ENCODE data around the gene FGD6.
"Not testable (repeated sequence)": the region's sequence is repeated elsewhere in the genome, so short reads cannot be mapped to it uniquely, and the experiment has no call there.

Gene FGD6

DNA sequence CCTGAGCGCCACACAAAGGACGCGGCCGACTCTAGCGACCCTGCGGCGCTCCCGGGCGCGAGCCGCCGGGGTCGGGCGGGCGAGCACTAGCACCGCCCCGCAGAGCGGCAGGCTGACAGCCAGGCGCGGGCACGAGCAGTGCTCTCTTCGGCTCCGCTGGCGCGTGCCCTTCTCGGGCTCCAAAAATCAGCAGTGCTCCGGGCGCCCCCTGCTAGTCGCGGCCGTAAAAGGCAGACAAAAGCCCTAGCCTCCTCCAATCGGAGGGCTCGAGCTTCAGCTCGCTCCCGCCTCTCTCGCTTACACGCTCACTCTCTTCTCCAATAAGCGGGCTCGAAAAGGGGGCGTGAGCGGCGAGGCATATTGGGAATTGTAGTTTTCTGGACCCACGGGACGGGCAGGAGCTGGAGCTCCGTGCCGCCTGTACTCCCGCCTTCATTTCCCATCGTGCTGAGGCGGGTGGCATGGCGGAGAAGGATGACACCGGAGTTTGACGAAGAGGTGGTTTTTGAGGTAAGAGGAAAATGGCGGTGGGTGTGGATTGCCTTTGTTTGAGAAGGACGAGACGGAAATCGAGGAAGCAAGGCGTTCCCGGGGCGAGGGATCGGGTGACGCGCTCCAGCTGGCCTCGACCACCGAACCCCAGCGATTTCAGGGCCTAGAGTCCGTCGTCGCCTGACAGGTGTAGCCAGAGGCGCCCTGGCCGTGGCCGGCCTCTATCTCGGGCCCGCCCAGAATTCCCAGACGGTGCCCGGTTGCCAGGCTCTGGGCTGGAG, at the start of gene FGD6, which contains the start of gene VEZT:
FGD6 (minus strand) TSS at position 91 of the 773 bp plus-strand sequence. CDS start 227 bp downstream, outside the sequence.
VEZT (plus strand) TSS at position 431 of the 773 bp plus-strand sequence; CDS start at position 475, 44 bp downstream.
- DNase-seq, result peak; percentile 87 to 96 (median 93)

DNA sequence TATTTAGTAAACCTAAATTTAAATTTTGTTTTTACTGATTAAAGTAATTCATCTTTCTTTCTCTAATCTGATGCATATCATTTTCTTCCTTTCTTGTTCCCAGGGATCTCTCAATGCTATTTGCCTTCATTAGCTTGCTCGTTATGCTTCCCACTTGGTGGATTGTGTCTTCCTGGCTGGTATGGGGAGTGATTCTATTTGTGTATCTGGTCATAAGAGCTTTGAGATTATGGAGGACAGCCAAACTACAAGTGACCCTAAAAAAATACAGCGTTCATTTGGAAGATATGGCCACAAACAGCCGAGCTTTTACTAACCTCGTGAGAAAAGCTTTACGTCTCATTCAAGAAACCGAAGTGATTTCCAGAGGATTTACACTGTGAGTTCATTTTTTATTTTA, 49.0 kb upstream of the FGD6 start:
- DNase-seq, result no peak

DNA sequence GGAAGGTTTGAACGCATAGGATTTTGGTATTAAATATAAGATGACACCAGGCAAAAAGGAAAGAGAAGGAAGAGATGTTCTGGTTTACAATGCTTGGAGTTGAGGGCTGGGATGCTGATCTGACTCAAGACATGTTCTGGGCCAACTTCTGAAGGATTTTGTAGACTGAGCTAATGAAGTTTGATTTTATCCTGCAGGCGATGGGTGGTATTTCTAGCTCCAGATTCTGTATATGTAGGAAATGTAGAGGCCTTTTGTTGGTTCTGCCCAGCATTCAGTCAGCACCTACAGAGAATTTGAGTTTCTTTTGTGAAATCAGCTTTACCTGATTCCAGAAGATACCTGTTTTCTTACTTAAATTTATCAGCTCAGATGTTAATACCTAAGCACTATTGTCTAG, 48.5 kb upstream of the FGD6 start:
- DNase-seq, result no peak

DNA sequence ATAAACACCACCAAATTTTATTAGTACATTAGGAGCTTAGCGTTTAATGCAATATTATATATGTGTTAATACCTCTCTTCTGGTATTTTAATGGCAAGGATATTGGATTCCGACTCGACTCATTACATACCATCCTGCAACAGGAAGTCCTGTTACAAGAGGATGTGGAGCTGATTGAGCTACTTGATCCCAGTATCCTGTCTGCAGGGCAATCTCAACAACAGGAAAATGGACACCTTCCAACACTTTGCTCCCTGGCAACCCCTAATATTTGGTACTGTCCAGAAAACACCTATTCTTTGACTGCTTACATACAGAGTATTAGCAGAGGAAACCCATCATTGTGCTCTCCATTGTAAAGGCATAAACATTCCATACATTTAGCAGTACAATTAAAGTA, 45.5 kb upstream of the FGD6 start:
- no peak for DNase-seq

DNA sequence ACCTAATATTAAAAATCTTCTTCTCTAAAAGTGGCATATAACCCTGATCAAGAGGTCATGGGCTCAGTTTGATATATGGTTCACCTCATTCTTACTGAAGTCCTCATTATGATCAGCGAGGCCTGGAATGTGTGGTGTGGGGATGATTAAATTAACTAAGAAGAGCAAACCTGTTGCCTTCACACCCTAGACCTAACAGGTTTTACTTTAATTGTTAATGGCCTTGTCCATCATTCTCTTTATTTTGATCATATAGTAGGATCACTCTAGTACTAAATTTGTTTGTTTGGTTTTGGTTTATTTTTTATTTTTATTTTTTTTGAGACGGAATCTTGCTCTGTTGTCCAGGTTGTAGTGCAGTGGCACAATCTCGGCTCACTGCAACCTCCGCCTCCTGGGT, 43.8 kb upstream of the FGD6 start:
- no peak for DNase-seq

DNA sequence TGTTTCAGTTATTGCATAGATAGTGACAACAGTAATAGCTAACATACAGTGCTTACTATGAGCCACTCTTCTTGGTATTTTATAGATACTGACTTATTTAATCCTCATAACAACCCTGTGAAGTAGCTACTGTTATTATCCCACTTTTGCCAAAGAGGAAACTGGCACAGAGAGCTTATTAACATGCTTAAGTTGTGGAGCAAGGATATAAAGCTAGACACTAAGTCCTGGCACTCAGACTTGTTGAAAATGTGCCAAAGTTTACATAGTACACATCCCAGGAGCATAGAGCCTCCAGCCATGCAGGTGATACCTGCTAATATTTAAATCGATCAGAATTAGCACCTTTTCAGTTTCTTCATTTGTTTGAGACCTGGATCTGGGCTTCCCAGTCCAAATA, 42.1 kb upstream of the FGD6 start:
- DNase-seq, result no peak

DNA sequence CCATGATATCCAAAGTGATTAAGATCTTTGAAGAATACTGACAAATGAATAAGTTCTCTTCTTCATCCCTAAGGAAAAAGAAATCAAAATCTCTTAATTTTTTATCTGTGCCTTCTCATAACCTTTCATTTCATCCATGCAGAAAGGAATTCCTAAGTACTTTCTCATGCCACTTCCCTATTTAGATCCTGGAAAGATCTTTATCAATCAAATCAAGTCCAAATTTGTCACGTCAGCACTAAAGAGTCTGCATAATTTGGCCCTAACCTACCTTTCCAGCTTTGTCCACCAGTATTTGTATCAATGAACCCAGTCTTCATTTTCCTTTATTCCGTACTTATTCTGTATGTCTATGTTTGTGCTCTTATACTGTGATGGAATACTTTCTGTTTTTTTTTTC, 41.5 kb upstream of the FGD6 start:
- DNase-seq, result no peak

DNA sequence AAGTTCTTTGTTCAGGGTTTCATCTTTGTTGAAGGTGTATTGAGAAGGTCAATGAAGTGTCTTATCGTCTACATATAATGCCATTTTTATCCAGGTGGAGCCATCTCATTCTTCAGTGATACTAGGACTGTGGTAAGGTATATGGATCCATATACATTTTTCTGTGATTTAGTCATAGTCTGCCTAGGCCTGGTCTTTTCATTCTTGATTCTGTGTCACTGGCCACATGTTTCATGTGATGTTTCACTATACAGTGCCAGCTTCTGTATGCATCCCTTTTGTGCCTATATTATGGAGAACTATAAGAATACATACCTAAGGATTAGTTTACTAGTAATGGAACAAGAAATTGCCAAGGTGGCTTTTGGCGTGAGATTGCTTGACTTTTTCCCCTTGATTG, 40.9 kb upstream of the FGD6 start:
- no peak for DNase-seq

DNA sequence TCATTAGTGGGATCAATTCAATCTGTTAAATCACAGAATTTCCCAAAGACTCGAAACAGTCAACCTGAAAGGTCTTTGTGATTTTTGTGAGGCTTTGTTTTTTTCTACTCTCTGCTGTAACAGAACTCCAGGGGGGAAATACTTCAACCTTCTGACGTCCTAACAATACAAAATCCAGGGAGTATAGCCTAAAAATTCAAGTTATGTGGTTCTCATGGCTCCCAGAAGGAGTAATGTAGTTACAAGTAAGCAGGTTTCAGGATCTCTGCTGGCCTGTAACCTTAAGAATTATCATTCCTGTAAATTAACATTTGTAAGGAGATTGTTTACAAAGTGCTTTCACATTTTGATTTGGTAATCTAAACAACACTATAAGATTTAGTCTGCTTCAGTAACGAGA, 40.3 kb upstream of the FGD6 start:
- no peak for DNase-seq

DNA sequence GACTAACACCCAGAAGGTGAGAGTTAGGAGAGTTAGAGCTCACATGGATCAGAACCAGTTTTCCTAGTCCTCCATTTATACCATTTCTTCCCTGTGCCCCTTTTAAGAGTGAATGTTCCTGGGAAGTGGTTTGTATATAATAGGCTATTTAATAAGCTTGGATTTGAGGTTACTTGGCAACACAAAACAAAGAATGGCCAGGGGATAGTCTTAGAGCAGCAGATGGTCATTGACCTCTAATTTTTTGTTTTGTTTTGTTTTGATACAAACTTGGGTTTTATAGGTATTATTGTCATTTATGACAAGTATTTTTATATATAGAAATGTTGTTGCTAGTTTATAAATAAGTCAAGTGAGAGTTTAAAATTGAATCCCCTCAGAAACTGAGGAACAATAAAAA, 36.1 kb upstream of the FGD6 start:
- no peak for DNase-seq

DNA sequence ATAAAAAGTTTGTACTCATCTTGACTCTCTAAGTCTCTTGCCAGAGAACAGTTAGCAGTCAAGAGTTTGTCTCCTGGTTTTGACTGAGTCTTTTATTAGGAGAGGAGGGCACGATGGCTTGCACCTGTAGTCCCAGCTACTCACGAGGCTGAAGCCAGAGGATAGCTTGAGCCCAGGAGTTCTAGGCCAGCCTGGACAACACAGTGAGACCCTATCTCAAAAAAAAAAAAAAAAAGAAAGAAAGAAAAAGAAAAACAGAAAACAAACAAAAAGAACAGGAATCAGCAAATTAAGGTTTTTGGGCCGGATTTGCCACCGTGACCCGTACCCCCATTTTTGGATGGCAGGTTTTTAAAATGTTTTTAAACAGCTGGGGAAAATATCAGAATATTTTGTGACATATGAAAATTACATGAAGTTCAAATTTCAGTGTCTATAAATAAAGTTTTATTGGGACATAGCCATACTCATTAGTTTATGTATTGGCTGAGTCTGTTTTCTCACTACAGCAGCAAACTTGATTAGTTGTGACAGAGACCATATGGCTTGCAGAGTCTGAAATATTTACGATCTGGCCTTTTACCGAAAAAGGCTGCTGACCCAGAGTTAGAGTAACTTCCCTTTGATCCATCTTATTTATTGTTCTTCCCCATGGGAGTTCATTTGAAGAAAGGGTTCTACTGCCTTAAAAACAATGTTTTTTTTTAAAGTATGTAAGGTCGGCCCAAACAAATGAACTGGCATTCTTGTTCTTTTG, 31.5 kb upstream of the FGD6 start:
- no peak for DNase-seq

DNA sequence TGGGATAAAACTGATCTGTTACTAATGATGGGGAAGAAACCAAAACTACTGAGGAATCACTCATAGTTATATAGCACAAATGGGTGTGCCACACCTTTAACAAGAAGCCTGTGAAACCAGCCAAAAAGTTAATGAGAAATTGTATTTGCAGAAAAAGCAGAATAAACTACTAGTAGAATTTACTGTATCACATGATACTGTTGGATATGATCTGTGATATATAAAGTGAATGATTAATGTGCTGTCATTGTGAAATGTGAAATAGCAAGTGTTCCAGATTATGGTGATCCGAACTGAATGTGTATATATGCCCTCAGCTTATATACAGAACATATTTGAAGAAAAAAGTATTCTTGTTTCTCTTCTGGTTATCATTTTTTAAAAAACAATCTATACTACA, 30.8 kb upstream of the FGD6 start:
- no peak for DNase-seq

DNA sequence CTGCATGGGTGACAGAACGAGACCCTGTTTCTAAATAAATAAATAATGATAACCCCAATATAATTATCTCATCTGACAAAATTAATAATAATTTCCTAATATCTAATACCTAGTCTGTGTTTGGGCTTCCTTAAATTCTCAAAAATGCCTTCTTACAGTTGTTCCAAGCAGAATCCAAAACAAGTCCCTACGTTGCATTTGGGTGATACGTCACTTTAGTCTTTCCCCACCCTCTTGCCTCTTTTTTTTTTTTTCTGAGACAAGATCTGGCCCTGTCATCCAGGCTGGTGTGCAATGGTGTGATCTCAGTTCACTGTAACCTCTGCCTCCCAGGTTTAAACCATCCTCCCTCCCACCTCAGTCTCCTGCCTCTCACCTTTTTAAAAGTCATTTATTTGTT, 27.1 kb upstream of the FGD6 start:
- DNase-seq, result no peak

DNA sequence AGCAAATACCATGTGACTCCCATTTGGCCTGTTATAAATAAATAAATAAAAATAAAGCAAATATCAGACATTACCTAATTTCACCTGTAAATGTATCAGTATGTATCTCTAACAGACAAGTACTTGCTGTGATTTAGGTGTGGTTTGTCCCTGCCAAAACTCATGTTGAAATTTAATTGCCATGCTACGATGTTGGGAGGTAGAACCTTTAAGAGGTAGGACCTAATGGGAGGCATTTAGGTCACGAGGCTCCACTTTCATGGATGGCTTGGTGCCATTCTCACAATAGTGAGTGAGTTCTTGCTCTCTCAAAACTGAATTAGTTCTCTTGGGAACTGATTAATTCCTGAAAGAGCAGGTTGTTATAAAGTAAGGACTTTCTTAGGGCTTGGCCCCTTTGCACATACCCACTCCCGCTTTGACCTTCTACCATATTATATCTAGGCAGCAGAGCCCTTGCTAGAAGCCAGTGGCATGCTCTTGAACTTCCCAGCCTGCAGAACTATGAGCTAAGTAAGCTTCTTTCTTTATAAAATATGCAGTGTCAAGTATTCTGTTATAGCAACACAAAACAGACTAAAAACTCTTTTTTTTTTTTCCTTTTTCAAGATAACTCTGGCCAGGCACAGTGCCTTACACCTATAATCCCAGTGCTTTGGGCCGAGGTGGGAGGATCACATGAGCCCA, 26.4 kb upstream of the FGD6 start:
- DNase-seq, result no peak

DNA sequence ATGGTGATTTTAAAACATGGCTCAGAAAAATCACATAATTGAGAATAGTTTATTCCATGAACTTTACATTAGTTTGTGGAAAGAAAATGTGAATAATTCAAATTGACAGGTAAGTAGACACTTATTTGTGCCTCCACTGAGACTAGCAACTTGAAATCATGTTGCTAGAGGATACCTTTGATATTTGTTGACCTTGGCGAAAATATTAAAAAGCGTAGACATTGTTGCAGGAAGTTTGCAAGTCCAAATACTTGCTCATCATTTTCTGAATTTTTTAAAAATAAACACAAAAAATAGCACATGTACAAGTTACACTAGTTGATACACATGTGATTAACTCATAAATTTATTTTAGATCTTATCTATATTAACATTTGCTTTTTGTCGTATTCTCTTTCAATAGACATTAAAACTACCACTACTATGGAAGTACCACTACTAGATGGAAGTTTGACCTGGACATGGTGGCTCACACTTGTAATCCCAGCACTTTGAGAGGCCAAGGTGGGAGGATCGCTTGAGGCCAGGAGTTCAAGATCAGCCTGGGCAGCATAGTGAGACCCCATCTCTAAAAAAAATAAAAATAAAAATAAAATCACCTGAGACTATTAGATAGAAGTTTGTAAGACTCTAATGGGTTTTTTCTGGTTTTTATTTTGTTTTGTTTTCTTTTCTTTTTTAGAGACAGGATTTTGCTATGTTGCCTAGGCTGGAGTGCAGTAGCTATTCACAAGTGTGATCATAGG, 24.7 kb upstream of the FGD6 start:
- no peak for DNase-seq

DNA sequence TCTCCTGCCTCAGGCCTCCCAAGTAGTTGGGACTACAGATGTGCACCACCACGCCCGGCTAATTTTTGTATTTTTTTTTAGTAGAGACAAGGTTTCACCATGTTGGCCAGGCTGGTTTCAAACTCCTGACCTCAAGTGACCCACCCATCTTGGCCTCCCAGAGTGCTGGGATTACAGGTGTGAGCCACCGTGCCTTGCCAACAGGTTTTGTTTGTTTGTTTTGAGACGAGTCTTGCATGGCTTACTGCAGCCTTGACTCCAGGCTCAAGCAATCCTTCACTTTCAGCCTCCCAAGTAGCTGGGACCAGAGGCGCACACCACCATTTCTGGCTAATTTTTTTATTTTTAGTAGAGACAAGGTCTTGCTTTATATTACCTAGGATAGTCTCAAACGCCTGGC, 23.9 kb upstream of the FGD6 start:
- DNase-seq, result not testable (repeated sequence)

DNA sequence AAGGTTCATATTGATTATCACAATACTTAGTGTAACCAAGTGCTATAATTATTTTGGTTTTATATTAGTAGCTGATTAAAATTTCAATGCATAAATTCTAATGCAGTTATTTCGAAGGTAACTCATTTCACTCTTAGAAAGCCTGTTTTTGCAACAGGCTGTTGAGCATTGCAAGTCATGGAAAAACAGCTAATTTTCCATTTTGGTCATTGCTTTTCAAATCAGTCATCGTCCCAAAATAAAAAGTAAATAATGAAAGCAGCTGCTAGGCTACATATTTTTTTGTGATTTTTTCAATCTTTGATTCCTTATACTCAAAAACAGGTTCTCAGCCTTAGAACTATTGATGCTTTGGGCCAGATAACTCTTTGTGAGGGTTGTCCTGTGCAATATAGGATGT, 23.3 kb upstream of the FGD6 start:
- DNase-seq, result no peak

DNA sequence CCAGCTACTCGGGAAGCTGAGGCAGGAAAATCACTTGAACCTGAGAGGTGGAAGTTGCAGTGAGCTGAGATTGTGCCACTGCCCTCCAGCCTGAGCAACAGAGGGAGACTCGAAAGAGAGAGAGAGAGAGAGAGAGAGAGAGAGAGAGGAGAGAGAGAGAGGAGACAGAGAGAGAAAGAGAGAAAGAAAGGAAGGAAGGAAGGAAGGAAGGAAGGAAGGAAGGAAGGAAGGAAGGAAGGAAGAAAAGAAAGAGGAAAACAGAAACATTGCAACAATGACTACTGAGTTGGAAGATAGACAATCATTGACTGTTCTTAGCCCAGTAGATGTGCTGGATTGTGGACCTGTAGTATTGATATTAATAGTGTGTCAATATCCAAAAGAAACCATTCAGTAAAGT, 22.6 kb upstream of the FGD6 start:
- DNase-seq, result not testable (repeated sequence)

DNA sequence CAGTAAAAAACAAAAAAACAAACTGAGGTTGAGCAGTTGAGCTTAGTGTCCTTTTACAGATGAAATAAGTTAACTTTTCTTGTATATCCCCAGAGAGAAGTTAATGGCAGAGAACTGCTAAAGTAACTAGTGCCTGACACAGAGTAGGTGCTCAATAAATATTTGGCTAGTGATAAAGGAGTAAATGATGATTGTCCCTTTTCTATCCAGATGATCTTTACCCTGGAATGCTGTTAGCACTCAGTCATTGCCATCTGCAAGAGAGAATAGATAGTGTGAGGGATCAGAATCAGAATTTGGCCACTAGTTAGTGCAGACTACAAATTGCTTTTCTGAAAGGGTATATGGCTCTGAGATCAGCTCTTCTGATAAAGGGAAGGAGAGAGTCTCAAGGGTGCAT, 21.9 kb upstream of the FGD6 start:
- DNase-seq, result no peak

DNA sequence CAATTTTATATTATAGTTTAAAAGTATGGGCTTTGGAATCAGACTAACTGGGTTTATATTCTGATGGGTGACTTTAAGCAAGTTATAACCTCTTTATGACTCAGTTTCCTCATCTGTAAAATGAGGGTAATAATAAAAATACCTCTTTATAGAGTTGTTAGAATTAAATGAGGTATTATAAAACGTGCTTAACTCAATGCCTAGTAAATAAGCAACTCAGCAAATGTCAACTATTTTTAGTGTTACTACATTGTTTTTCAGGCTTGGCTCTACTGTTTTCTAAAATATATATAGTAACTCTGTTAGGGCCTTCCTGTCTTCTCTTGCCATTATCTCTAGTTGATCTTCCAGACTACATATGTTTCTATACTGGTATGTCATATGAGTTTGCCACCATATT, 20.9 kb upstream of the FGD6 start:
- DNase-seq, result no peak

DNA sequence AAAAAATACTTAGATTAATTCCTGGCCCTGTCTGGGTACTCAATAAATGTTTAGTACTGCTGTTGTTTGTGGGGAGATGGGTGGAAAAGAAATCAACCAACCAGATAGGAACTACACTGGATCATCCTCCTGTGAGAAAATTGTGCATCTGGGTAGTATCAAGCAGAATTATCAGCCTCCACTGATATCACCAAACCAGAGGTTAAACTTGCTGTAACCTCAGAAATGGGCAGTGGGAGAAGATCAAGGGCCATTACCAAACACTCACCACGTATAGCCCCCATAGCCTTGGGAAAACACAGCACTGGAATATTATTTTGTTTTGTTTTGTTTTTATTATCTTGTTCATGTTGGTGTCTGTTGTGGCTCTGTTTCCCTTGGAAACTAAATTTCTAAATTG, 20.0 kb upstream of the FGD6 start:
- no peak for DNase-seq

DNA sequence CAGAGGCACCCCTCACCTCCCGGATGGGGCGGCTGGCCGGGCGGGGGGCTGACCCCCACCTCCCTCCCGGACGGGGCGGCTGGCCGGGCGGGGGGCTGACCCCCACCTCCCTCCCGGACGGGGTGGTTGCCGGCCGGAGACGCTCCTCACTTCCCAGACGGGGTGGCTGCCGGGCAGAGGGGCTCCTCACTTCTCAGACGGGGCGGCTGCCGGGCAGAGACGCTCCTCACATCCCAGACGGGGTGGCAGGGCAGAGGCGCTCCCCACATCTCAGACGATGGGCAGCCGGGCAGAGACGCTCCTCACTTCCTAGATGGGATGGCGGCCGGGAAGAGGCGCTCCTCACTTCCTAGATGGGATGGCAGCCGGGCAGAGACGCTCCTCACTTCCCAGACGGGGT, 18.4 kb upstream of the FGD6 start:
- not testable (repeated sequence) for DNase-seq

DNA sequence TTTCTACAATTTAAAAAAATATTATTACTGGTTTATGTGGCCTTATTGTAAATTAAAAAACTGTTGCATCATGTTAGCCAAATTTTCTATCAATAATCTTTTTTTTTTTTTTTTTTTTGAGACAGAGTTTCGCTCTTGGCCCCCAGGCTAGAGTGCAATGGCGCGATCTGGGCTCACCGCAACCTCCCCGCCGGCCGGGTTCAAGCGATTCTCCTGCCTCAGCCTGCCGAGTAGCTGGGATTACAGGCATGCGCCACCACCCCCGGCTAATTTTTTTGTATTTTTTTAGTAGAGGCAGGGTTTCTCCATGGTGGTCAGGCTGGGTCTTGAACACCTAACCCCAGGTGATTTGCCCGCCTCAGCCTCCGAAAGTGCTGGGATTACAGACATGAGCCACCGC, 16.9 kb upstream of the FGD6 start:
- not testable (repeated sequence) for DNase-seq
